PFSK-1 (cell line): ENCODE data around the gene RNU1-2.

Source experiments
- FOXP2 ChIP-seq: optimal IDR thresholded peaks from 2 replicates; pipeline ENCODE3; 2011; ENCODE audit warnings: borderline replicate concordance, control low read depth, inconsistent platforms; ENCODE audit not compliant: insufficient read depth; ENCODE audit errors: extremely low read length, extremely low read depth
- POLR2AphosphoS5 ChIP-seq: IDR thresholded peaks from 2 replicates; pipeline ENCODE4 v1.6.1; 2012; ENCODE audit warnings: low read depth, mild to moderate bottlenecking, control low read depth, low read length, moderate library complexity
- REST ChIP-seq, 2 experiments: IDR thresholded peaks; 2 replicates each; pipeline versions ENCODE4 v1.6.1 to v1.8.0; 2011 to 2012; ENCODE audit warnings: low read depth in 2 of 2, low read length in 2 of 2, control low read depth in 1 of 2, inconsistent platforms in 1 of 2, mild to moderate bottlenecking in 1 of 2, moderate library complexity in 1 of 2; ENCODE audit not compliant: insufficient read depth in 1 of 2
- SIN3A ChIP-seq: IDR thresholded peaks from 2 replicates; pipeline ENCODE4 v1.6.1; 2012; ENCODE audit warnings: mild to moderate bottlenecking, low read length, moderate library complexity, borderline replicate concordance; ENCODE audit not compliant: insufficient read depth
- TAF1 ChIP-seq: IDR thresholded peaks from 2 replicates; pipeline ENCODE4 v1.6.1; 2012; ENCODE audit warnings: low read length, control low read depth, borderline replicate concordance; ENCODE audit not compliant: insufficient read depth

Gene RNU1-2

GRCh38 chr1:16913833-16914662, 18.3 kb downstream of the RNU1-2 start:
- TF ChIP-seq POLR2AphosphoS5 (peak; percentile 52; the same call in 1 of the 2 replicates), SIN3A (no peak), TAF1 (0 out of 2 replicates have a peak, but pooled peaks have one; percentile 50), REST (IDR thresholded peaks at IDR 0.05; ENCODE audit: insufficient read depth in 1 of 2, low read depth in 2 of 2, low read length in 2 of 2) (no peak), FOXP2 (peak; percentile 18)

GRCh38 chr1:16915627-16915973, 19.8 kb downstream of the RNU1-2 start:
- no peak for TF ChIP-seq FOXP2
- TF ChIP-seq REST (IDR thresholded peaks at IDR 0.05; ENCODE audit: insufficient read depth in 1 of 2, low read depth in 2 of 2, low read length in 2 of 2) = no peak
- no peak for TF ChIP-seq SIN3A
- TF ChIP-seq POLR2AphosphoS5 = no peak
- TF ChIP-seq TAF1 = no peak

GRCh38 chr1:16918371-16918770, 22.6 kb downstream of the RNU1-2 start:
- no peak for TF ChIP-seq REST (IDR thresholded peaks at IDR 0.05; ENCODE audit: insufficient read depth in 1 of 2, low read depth in 2 of 2, low read length in 2 of 2)
- no peak for TF ChIP-seq TAF1
- no peak for TF ChIP-seq FOXP2
- TF ChIP-seq SIN3A = no peak
- no peak for TF ChIP-seq POLR2AphosphoS5

- TF ChIP-seq FOXP2 (no peak), SIN3A (no peak), REST (IDR thresholded peaks at IDR 0.05; ENCODE audit: insufficient read depth in 1 of 2, low read depth in 2 of 2, low read length in 2 of 2) (no peak), TAF1 (no peak), POLR2AphosphoS5 (no peak)
Measured at GRCh38 chr1:16920951-16921350, 25.2 kb downstream of the RNU1-2 start.
